Measurements from ENCODE around the gene TAF13.

The TAF13 gene

DNA sequence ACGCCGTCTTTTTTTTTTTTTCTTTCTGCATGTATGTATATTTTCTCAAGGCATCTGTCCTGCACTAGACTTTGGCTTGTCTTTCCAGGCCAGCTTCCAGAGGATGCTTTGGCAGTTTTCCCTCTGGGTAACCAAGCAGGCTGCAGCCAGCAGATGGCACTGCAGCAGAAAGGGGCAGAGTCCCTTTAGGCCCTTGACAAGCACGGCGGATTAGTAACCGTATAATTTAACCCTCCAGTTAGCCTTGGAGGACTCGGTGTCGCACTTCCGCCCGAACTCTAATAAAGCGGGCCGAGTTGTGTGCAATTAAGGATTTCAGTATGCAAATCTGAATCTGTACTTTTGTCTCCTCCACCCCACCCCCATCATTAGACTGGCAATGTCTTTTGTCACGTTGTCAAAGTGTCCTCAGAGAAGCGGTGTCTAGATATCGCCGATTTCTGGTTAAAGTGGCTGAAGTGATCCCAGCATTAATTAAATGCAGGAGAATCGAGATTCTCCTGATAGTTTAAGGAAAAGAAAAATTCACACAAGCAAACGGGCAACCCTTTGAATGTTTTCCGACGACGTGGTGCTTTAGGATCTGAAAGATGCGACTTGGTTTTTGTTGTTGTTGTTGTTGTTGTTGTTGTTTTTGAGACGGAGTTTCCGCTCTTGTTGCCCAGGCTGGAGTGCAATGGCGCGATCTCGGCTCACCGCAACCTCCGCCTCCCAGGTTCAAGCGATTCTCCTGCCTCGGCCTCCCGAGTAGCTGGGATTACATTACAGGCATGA is 13.6 kb upstream of the TAF13 start:
- H3K9ac ChIP-seq (ENCODE audit: insufficient read length): no peak overlapping the region
- H3K4me3 ChIP-seq: peak overlapping the region; percentile 15; the same call in 1 of the 2 replicates
- H3K36me3 ChIP-seq (ENCODE audit: insufficient read depth, low read length): peaks cover 14% of the 10 kb centered on the region
- DNase-seq (ENCODE audit: low read depth, low spot score): no peak
- TF ChIP-seq EZH2 (IDR thresholded peaks at IDR 0.05): no peak
- no peak for TF ChIP-seq FOXP2 (optimal IDR thresholded peaks at IDR 0.05; ENCODE audit: control extremely low read depth, extremely low read length, insufficient read depth)
- TF ChIP-seq POLR2AphosphoS5 (IDR thresholded peaks at IDR 0.05; ENCODE audit: borderline replicate concordance, low read depth, low read length): no peak
- H3K9me3 ChIP-seq (ENCODE audit: low read depth, low read length): no peaks in the 10 kb centered on the region
- H3K27ac ChIP-seq: no peak overlapping the region

DNA sequence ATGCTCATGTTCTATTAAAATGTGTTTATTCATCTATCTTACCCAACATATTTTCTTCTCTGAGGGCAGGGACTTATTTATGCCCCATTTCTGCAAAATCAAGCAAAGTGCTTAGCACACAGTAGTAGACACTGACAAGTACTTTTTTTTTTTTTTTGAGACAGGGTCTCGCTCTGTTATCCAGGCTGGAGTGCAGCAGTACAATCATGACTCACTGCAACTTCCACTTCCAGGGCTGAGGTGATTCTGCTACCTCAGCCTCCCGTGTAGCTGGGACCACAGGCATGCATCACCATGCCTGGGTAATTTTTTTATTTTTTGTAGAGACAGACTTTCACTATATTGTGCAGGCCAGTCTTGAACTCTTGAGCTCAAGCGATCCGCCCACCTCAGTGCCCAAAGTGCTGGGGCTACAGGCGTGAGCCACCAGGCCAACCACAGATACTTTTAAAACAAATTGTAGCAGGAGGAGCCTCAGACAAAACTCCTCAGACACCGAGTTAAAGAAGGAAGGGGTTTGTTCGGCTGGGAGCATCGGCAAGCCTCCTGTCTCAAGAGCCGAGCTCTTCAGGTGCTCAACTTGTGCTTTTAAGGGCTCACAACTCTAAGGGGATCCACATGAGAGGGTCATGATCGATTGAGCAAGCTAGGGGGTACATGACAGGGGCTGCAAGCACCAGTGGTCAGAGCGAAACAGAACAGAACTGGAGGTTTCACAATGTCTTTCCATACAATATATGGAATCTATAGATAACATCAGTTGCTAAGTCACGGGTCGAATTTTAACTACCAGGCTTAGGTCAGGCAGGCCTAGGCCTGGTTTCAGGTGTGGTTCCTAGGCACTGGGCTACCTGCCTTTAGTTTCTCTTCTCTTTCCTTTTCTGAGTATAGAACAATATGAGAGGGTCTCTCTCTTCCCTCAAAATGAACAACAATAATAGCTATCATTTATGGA is 9.0 kb upstream of the TAF13 start:
- Histone ChIP-seq H3K36me3 (ENCODE audit: insufficient read depth, low read length) (no peaks in the 10 kb centered on the region), H3K27ac (no peak overlapping the region), H3K4me3 (no peak overlapping the region), H3K9ac (ENCODE audit: insufficient read length) (no peak overlapping the region), H3K9me3 (ENCODE audit: low read depth, low read length) (no peaks in the 10 kb centered on the region)
- DNase-seq (ENCODE audit: low read depth, low spot score): no peak
- TF ChIP-seq POLR2AphosphoS5 (IDR thresholded peaks at IDR 0.05; ENCODE audit: borderline replicate concordance, low read depth, low read length): no peak

DNA sequence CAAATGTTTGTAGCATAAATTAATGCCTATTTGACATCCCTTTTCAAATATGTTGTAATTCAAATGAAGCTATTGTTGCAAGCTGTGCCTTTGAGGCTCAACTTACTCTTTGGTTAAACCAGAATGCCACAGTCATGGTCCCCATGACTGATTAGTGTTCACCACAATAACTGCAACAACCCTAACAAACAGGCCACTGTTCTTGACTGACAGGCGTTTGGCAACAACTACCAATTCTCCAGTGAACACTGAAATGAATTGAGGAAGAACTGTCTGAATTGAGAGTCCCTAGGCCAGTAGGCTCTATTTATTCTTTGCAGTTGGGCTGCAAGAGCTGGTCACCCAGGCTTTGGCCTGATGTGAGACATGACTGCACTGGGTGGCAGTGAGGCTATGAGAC is 8.1 kb upstream of the TAF13 start:
- no peak for TF ChIP-seq EZH2 (IDR thresholded peaks at IDR 0.05)
- TF ChIP-seq POLR2AphosphoS5 (IDR thresholded peaks at IDR 0.05; ENCODE audit: borderline replicate concordance, low read depth, low read length): no peak
- no peak for TF ChIP-seq FOXP2 (optimal IDR thresholded peaks at IDR 0.05; ENCODE audit: control extremely low read depth, extremely low read length, insufficient read depth)
- H3K9me3 ChIP-seq (ENCODE audit: low read depth, low read length): no peaks in the 10 kb centered on the region
- DNase-seq (ENCODE audit: low read depth, low spot score): no peak
- no peak overlapping the region for H3K9ac ChIP-seq (ENCODE audit: insufficient read length)
- H3K27ac ChIP-seq: peak overlapping the region; percentile 5; the same call in 1 of the 2 replicates
- H3K36me3 ChIP-seq (ENCODE audit: insufficient read depth, low read length): no peaks in the 10 kb centered on the region
- H3K4me3 ChIP-seq: no peak overlapping the region

DNA sequence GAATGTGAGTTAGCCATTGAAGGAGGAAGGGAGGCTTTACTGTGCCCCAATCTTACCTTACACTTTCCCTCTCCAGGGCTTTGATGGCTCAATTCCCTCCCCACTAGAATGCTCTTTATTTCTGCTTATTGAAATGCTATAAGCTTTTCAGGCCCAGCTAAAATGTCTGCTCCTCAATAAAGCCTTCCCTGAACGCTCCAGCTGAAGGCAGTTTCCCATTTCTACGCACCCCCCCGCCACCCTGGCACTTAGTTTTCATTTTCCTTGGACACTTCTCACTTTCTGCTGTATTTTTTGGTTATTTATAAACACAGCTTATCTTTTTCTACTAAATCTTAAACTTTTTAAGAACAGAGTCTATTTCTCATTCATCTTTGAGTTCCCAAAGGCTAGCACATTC is 7.7 kb upstream of the TAF13 start:
- no peaks in the 10 kb centered on the region for H3K36me3 ChIP-seq (ENCODE audit: insufficient read depth, low read length)
- TF ChIP-seq FOXP2 (optimal IDR thresholded peaks at IDR 0.05; ENCODE audit: control extremely low read depth, extremely low read length, insufficient read depth) (no peak), POLR2AphosphoS5 (IDR thresholded peaks at IDR 0.05; ENCODE audit: borderline replicate concordance, low read depth, low read length) (no peak), EZH2 (IDR thresholded peaks at IDR 0.05) (no peak)
- H3K27ac ChIP-seq: peak overlapping the region; percentile 5; the same call in 1 of the 2 replicates
- no peak for DNase-seq (ENCODE audit: low read depth, low spot score)
- H3K9ac ChIP-seq (ENCODE audit: insufficient read length): no peak overlapping the region
- no peaks in the 10 kb centered on the region for H3K9me3 ChIP-seq (ENCODE audit: low read depth, low read length)
- H3K4me3 ChIP-seq: no peak overlapping the region

DNA sequence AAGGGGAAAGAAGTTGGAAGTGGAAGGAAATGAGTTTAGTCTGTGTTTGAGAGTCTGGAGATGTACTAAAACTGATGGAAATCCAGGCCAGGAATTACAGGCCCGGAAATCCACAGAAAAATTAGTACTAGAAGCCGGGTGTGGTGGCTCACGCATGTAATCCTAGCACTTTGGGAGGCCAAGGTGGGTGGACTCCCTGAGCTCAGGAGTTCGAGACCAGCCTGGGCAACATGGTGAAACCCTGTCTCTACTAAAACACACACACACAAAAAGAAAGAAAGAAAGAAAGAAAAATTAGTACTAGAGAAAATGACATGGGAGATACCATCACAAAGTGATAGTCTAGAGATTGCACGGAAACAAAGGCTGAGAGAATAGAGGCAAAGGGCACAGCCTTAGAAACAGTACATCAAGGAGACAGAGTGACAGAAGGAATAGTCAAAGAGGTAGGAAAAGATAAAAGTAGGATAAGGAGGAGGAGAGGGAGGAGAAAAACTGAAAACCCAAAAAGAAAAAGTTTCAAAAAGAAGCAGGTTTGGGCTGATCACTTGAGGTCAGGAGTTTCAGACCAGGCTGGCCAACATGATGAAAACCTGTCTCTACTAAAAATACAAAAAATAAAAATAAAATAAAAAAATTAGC is 4.8 kb upstream of the TAF13 start:
- TF ChIP-seq FOXP2 (optimal IDR thresholded peaks at IDR 0.05; ENCODE audit: control extremely low read depth, extremely low read length, insufficient read depth) (no peak), EZH2 (IDR thresholded peaks at IDR 0.05) (no peak), POLR2AphosphoS5 (IDR thresholded peaks at IDR 0.05; ENCODE audit: borderline replicate concordance, low read depth, low read length) (no peak)
- peak overlapping the region; percentile 83 for H3K27ac ChIP-seq
- no peaks in the 10 kb centered on the region for H3K9me3 ChIP-seq (ENCODE audit: low read depth, low read length)
- peak overlapping the region; percentile 41 for H3K9ac ChIP-seq (ENCODE audit: insufficient read length)
- H3K36me3 ChIP-seq (ENCODE audit: insufficient read depth, low read length): no peaks in the 10 kb centered on the region
- no peak overlapping the region for H3K4me3 ChIP-seq
- DNase-seq (ENCODE audit: low read depth, low spot score): no peak

DNA sequence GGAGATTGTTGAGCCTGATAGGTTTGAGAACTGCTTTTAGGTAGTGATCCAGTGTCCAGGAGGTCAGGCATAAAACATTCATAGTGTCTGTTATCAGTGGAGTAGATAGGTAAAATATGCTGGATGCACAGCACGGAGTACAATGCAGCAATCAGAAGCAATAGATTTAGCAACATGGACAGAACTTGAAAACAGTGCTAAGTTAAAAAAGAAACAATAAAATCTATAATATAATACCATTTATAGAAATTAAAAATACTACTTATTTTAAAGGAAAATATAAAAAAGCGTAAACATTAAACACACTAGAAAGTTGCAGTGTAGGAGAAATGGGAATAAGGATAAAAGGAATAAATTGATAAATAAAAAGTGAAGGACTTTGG is 3.4 kb upstream of the TAF13 start:
- H3K4me3 ChIP-seq: no peak overlapping the region

DNA sequence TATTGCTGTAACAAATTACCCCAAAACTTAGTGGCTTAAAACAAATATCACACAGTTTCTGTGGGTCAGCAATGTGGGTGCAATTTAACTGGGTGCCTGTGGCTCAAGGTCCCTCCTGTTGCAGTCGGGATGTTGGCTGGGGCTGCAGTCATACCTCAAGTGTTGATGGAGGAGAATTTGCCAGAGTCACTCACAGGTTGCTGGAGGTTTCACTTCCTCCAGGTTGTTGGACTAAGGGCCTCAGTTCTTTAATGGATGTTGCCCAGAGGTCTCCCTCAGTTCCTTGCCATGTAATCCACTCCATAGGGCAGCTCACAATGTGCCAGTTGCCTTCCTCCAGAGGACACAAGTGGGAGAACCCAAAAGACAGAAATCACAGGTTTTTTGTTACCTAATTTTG is 2.5 kb upstream of the TAF13 start:
- TF ChIP-seq EZH2 (IDR thresholded peaks at IDR 0.05) (no peak), FOXP2 (optimal IDR thresholded peaks at IDR 0.05; ENCODE audit: control extremely low read depth, extremely low read length, insufficient read depth) (no peak), POLR2AphosphoS5 (IDR thresholded peaks at IDR 0.05; ENCODE audit: borderline replicate concordance, low read depth, low read length) (no peak)
- Histone ChIP-seq H3K9me3 (ENCODE audit: low read depth, low read length) (no peaks in the 10 kb centered on the region), H3K36me3 (ENCODE audit: insufficient read depth, low read length) (no peaks in the 10 kb centered on the region), H3K27ac (no peak overlapping the region), H3K9ac (ENCODE audit: insufficient read length) (no peak overlapping the region), H3K4me3 (no peak overlapping the region)
- DNase-seq (ENCODE audit: low read depth, low spot score): no peak

More for the DNA sequence above, 3.4 kb upstream of the TAF13 start:
- no peak for DNase-seq (ENCODE audit: low read depth, low spot score)
- H3K36me3 ChIP-seq (ENCODE audit: insufficient read depth, low read length): no peaks in the 10 kb centered on the region
- H3K27ac ChIP-seq: no peak overlapping the region
- H3K9ac ChIP-seq (ENCODE audit: insufficient read length): no peak overlapping the region
- no peaks in the 10 kb centered on the region for H3K9me3 ChIP-seq (ENCODE audit: low read depth, low read length)
- no peak for TF ChIP-seq EZH2 (IDR thresholded peaks at IDR 0.05)

DNA sequence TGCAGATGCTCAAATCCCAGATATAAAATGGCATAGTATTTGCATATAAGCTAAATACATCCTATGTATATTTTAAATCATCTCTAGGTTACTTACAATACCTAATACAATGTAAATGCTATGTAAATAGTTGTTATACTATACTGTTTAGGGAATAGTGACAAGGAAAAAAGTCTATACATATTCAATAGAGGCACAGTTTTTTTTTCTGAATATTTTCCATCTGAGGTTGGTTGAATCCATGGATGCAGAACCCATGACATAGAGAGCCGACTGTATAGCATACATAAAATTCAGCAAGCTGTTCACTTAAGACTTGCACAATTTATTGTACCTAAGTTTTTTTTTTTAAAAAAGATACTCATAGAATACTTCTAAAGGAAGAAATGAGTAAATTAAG is 6.5 kb downstream of the TAF13 start:
- no peak for TF ChIP-seq FOXP2 (optimal IDR thresholded peaks at IDR 0.05; ENCODE audit: control extremely low read depth, extremely low read length, insufficient read depth)
- TF ChIP-seq EZH2 (IDR thresholded peaks at IDR 0.05): no peak
- TF ChIP-seq POLR2AphosphoS5 (IDR thresholded peaks at IDR 0.05; ENCODE audit: borderline replicate concordance, low read depth, low read length): no peak
- Histone ChIP-seq H3K9ac (ENCODE audit: insufficient read length) (no peak overlapping the region), H3K9me3 (ENCODE audit: low read depth, low read length) (no peaks in the 10 kb centered on the region), H3K27ac (no peak overlapping the region), H3K36me3 (ENCODE audit: insufficient read depth, low read length) (peaks cover 24% of the 10 kb centered on the region), H3K4me3 (no peak overlapping the region)
- DNase-seq (ENCODE audit: low read depth, low spot score): no peak
